HG02870 (cell line): Measurements from ENCODE around the gene CTBP1.

Source experiments
- ATAC-seq: cut with Tn5 transposase; IDR thresholded peaks from one replicate; pipeline ENCODE4 v1.9.1; 2021; ENCODE audit warnings: mild to moderate bottlenecking, moderate library complexity; ENCODE audit not compliant: unreplicated experiment

CTBP1 gene

DNA sequence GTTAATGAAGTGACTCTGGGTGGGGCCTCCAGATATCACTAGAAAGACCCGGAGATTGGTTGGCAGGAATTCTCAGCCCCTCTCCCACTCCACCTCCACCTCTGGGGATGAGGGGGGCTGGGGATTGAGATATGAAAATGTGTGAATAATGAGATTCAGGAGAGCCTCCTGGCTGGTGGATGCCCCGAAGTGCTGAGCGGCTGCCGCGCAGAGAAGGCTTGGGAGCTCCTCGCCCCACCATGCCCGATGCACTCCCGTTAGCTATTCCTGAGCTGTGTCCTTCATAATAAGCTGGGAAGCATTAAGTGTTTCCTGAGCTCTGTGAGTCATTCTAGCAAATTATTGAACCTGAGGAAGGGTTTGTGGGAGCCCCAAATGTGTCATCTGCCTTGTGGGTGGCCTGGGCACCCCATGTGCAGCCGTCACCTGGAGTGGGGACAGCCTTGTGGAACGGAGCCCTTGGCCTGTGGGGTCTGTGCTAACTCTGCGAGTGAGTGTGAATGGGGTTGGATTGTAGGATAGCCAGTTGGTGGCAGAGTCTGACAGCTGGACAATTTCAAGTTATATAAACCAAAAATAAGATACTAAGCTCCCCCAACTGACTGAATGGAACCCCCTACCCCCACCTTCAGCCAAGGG is 36.3 kb upstream of the CTBP1 start:
- no peak for ATAC-seq

DNA sequence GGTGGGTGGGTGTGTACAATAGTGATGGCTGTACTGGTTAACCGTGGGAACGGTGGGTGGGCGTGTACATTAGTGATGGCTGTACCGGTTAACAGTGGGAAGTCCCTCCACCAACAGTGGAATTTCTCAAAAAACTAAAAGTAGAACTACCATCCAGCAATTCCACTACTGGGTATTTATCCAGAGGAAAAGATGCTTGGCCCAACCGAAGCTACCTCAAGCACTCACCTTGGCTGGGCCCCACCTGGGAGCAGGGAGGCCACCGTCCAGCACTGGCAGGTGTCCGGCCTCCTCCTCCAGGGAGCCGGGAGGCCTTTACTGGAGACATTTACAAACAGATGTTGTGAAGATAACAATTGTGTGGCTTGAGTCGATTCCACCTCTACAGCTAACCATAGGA is 34.8 kb upstream of the CTBP1 start:
- ATAC-seq: no peak

DNA sequence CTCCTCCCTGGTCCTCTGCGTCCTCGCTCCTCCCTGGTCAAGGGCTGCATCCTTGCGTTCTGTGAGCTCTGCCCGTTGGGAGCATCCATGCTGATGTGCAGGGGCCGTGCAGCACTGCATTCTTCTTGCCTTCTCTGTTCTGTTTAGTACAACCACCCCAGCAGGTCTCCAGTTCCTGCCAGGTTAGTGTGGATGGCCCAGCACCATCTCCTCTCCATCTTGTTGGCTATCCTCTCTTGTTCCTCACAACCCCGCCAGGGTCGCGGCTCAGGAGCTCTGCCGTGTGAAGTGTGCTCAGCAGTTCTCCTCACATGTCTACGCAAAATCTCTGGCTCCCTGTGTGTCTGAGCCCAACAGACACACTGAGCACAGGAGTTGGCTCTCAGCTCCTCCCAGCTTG is 30.3 kb upstream of the CTBP1 start:
- ATAC-seq: no peak

DNA sequence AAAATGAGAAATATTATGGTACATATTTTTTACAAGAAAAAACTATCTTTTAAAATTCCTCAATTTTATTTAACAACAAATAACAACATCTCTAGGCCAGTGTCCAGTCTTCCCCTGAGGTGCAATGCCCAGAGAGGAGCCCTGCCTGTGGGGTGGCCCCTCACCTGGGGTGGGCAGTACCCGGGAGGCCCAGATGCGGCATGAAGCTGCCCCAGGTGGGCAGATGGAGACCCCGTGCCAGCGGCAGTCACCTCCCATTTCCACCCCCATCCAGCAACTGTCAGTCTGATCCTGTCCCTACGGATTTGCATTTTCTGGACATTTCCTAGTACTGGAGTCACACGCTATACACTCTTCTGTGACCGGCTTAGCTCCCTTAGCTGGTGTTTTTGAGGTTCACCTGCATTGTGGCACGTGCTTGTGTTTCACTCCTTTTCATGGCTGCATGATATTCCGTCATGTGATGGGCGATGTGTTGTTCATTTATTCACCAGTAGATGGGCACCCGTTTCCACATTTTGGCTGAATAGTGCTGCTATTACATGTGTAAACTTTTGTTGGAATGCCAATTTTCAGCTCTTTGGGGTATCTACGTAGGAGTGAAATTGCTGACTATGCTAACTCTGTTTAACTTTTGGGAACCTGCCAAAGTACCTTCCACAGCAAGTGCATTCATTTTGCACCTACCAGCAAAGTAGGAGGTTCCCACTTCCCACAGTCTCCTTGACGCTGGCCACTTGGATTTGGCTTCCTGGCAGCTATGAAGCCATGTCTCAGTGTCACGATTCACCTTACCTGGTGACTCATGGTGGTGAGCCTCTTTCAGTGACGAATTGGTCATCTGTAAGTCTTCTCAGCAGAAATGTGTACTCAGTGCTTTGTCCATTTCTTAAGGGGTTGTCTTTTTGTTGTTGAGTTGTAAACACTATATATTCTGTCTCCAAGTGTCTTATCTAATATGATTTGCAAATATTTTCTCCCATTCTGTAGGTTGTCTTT is 29.0 kb upstream of the CTBP1 start:
- ATAC-seq: no peak

DNA sequence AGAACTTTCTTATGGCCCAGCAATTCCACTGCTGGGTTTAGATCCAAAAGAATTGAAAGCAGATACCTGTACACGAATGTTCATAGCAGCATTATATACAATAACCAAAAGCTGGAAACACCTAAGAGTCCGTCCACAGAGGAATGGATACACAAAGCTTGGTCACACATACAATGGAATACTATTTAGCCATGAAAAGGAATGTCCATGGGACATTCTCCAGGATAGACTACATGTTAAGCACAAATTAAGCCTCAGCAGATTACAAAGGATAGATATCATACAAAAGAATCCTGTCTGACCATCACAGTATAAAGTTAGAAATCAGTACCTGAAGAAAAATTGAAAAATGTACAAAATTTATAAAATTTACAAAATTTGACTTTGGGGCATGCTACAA is 28.1 kb upstream of the CTBP1 start:
- ATAC-seq: no peak

DNA sequence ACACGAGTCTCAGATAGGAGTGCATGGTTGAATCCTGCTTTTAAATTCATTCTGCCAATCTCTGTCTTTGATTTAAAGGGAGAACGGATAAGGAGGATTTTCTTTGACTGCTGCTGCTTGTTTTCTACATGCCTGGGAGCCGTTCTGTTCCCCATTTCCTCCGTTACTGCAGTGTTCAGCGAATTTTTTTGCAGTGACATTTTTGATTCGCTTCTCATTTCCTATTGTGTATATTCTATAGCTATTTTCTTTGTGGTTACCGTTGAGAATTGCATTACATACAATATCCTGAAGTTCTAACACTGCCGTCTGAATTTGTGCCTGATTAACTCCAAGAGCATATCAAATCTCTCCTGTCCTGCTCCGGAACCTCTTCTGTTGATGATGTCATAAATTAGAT is 25.9 kb upstream of the CTBP1 start:
- no peak for ATAC-seq

DNA sequence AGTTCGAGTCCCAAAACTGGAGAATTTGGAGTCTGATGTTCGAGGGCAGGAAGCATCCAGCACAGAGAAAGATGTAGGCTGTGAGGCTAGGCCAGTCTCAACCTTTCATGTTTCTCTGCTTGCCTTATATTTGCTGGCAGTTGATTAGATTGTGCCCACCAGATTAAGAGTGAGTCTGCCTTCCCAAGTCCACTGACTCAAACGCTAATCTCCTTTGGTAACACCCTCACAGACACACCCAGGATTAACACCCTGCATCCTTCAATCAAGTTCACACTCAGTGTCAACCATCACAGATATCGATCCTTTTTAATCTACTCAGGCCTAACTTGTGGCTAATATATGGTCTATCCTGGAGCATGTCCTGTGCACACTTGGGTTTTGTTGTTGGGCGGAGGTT is 22.8 kb upstream of the CTBP1 start:
- no peak for ATAC-seq

DNA sequence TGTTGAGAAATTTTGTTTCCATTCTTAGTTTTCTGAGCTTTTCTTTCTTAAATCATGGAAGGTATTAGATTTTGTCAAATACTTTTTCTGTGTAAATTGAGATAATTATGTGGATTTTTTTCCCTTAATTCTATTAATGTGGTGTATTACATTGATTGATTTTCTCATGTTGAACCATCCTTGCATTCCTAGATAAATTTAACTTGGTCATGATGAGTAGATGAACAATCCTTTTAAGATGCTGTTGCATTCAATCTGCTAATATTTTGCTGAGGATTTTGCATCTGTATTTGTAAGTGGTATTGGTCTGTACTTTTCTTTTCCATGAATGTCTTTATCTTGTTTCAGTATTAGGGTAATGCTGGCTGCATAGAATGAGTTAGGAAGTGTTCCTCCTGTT is 20.3 kb upstream of the CTBP1 start:
- no peak for ATAC-seq

DNA sequence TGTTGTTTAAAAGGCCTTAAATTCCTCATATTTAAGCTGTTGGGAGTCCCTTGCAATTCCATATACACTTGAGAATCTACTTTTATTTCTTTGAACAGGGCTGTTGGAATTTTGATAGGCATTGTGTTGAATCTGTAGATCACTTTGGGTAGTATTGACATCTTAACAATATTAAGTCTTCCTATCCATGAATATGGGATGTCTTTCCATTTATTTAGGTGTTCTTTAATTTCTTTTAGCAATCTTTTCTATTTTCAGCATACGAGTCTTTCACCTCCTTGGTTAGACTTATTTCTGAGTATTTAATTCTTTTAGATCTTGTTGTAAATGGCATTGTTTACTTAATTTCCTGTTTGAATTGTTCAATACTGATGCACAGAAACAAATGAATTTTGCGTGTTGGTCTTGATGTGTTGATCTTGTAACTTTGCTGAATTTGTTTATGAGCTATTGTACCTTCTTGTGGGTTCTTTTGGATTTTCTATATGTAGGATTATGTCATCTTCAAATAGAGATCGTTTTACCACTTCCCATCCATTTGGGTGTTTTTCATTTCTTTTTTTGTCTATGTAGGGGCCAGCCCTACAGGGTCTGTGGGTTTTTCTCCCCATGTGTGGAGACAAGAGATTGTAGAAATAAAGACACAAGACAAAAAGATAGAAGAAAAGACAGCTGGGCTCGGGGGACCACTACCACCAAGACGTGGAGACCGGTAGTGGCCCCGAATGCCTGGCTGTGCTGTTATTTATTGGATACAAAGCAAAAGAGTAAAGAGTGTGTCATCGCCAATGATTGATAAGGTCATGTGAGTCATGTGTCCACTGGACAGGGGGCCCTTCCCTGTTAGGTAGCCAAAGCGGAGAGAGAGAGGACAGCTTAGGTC is 18.2 kb upstream of the CTBP1 start:
- no peak for ATAC-seq

DNA sequence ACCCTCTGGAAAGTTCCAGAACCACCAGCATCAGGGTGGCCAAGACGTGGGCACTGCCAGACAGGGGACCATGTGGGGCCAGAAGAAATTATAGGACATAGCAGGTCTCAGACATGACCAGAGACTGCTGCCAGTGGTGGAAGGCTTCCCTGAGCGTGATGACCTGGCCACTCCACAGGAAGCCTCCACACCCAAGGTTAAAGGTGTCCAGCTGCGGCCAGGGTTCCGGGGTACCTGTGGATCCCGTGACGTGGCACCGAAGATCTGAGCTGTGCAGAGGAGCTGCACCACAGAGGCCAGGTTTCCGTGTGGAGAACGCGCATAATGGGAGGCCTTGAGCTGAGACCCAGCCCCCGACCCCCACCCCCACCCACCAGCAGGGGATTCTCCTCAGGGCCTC is 16.4 kb upstream of the CTBP1 start:
- no peak for ATAC-seq

DNA sequence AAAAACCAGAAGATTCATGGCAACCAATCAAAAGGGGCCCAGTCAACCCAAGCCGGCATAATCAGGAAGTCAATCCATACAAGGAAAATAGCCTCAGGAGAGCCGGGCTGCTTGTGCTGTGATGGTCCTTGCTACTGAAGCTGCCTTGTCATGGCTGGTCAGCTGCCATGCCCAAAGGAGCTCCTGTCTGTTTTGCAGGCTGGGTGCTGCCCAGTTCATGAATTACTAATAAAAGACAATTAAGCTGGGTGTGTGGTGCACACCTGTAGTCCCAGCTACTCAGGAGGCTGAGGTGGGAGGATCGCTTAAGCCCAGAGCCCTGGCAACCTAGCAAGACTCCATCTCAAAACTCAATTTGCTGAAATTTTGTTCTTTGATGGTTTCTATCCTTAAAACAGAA is 16.0 kb upstream of the CTBP1 start:
- ATAC-seq: no peak

DNA sequence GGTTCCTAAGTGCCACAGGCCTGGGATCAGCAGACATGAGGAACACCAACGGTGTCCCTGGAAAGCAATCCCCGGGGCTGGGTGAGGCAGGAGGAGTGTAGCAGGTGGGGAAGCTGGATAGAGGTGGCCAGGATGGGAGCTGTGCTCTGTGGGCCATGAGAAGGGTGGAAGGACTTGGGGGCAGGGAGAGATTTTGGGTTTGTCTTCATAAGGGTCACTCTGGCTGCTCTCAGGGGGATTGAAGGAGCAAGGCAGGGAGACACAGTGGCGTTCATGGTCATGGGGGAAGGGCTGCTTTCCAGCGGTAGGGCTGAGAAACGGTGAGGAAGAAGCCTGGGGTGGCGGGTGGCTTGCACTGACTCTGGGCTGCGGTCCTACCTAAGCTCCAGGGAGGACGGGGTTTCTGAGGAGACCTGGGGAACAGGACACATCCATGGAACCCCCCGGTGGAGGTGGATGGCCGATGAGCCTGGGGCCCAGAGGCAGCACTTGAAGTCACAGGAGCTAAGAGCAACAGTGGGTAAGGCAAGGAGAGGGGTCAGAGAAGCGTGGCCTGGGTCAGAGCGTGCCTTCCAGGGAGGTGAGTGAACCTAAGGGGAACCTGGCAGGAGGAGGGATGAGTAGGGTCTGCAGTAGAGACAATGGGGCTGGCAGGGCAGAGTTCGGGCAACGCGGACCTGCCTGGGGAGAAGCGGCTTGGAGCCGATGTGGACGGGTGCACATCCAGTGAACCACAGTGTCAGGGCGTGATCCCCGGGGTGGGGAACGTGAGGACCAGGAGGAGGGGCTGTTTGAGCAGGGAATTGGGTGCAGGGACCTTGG is 12.4 kb upstream of the CTBP1 start:
- ATAC-seq: no peak

DNA sequence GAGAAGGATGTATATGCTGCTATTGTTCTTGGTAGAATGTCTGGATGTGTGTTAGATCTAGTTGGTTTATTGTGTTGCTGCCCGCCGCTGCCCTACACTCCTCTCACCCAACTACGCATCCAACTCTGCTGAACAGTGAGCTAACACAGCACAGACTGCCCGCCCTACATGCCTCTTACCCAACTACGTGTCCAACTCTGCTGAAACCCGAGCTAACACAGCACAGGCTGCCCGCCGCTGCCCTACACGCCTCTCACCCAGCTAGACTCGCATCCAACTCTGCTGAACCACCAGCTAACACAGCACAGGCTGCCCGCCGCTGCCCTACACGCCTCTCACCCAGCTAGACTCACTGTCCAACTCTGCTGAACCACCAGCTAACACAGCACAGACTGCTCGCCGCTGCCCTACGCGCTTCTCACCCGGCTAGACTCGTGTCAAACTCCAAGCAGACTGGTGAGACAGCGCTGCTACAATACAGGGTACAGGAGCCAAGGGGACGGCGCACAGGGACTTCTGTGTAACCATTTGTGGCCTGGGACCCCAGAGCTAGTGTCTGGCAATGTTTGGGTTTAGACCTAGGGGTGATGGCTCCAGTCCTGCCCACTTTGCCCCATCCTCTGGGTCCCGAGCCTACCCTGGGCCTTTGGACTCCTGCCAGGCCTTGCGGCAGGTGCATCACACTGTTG is 11.6 kb upstream of the CTBP1 start:
- no peak for ATAC-seq

DNA sequence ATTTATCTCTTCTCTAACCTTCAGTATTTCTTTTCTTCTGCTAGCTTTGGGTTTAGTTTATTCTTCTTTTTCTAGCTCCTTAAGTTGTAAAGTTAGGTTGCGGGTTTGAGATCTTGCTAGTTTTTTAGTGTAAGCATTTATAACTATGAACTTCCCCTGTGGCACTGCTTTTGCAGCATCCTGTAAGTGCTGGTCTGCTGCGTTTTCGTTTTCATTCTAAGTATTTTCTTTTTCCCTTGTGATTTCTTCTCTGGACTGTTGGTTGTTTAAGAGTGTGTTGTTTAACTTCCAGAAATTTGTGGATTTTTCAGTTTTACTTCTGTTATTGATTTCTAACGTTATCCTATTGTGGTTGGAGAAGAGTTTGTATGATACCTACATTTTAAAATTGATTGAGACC is 11.0 kb upstream of the CTBP1 start:
- no peak for ATAC-seq

DNA sequence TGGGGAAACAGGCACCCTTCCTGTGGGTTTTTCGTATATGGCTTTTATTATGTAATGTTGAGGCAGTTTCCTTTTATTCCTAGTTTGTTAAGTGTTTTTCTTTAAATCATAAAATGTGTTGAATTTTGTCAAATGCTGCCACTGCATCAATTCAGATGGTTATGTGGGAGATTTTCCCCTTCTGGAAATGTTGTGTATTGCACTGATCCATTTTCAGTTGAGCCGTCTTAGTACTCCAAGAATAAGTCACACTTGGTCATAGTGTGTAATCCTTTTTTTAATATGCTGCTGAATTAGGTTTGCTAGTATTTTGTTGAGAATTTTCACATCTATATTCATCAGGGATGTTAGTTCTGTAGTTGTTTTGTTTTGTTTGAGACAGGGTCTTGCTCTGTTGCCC is 9.5 kb upstream of the CTBP1 start:
- ATAC-seq: no peak

DNA sequence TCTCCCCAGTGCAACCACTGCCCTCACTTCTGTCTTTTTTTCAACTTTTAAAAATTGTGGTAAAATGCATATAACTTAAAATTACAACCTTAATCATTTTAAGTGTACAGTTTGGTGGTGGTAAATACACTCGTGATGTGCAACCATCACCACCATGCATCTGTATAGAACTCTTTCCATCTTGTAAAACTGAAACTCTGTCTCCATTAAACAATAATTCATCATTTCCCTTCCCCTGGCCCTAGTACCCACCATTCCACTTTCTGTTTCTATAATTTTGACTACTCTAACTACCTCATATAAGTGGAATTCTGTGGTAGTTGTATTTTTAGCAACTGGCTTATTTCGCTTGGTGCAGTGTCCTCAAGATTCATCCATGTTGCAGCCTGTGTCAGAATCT is 6.8 kb upstream of the CTBP1 start:
- ATAC-seq: no peak

DNA sequence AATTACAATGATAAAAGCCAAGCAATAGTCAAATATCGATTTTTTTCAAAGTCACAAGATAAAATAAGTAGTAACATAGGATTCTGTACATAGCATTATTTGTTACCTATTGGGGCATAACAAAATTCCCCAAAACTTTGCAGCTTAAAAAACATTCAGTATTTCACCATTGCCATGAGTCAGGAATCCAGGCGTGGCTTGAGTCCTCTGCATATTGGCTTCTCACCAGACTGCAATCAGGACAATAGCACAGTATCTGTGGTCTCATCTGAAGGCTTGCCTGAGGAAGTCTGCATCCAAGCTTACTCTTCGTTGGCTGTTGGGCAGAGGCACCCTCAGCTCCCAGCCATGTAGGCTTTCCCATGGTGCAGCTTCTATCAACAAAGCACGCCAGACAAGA is 6.2 kb upstream of the CTBP1 start:
- no peak for ATAC-seq

DNA sequence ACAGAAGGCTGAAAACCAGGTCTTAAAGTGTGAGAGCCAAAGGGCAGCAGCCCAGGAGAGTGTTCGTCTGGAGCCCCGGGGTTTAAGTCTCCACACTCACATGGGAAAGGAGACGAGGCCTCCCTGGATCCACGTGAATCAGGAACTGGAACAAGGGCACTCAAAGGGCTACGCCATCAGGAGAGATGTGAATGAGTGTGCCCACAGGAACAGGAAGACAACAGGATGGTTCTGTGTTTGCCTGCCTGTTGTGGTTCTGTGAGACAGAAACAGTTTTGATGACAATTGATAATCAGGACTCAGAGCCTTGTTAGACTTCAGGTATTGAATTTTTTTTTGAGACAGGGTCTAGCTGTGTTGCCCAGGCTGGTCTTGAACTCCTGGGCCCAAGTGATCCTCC is 4.9 kb upstream of the CTBP1 start:
- no peak for ATAC-seq

DNA sequence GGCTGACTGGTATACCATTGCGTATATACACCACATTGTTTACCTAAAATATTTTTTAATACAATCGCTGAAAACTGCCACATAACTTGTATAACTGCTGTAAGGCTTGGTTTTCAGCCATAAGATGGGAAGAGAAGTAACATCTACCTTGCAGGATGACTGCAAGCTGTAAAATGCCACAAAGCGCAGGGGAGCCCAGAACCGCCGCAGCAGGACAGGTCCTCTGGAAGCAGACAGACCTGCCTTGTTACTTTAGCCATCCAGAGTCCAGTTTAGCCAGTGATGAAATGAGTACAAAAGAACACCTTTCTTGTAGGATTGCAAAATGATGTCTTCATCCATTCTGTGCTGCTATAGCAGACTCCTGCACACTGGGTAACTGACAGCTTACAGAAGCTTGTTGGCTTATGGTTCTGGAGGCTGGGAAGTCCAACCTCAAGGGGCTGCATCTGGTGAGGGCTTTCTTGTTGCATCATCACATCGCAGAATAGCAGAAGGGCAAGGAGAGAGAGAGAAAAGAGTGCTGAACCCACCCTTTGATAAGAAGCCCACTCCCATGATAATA is 4.1 kb upstream of the CTBP1 start:
- no peak for ATAC-seq

DNA sequence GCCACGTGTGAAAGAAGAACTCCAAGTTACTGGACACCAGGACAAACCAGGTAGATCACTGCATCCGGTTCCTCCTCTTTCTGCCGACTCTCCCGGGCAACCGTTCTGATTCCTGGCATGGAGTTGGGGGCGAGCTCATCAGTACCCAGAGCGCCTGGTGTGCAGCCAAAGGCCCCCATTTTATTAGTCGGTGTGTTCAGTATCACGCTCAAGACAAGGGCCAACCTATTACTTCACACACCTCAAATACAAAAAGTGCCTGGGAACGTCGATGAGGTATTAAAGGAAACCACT is 2.8 kb upstream of the CTBP1 start:
- no peak for ATAC-seq
